ENCODE measurements around the gene IFT43.

GRCh38 chr14:76104802-76105355, 119.3 kb downstream of the IFT43 start:
- TF ChIP-seq POLR2AphosphoS5 (IDR thresholded peaks at IDR 0.05; ENCODE audit: low read depth, low read length) (no peak), SPI1 (IDR thresholded peaks at IDR 0.05; ENCODE audit: low read depth, low read length) (no peak), POLR2A (IDR thresholded peaks at IDR 0.05; ENCODE audit: low read depth, low read length) (no peak), TAF1 (IDR thresholded peaks at IDR 0.05; ENCODE audit: low read depth, low read length) (no peak)
